Fibroblast of mammary gland (primary cell): ENCODE data around the gene NUDT1.

Experiments used
- DNase-seq: peaks from one replicate; pipeline ENCODE4 v3.0.0-alpha.2; 2010; ENCODE audit warnings: low read depth
- H3K4me3 ChIP-seq: 2 replicates; pipeline ENCODE4 v1.5.1; 2011; ENCODE audit warnings: low read depth, mild to moderate bottlenecking, low read length, moderate library complexity; ENCODE audit not compliant: control insufficient read depth
- CTCF ChIP-seq: conservative IDR thresholded peaks from 2 replicates; pipeline ENCODE4 v1.5.1; 2011; ENCODE audit warnings: low read depth, low read length, inconsistent platforms; ENCODE audit not compliant: control insufficient read depth, insufficient read depth

The NUDT1 gene

GRCh38 chr7:2229467-2229866, 12.6 kb upstream of the NUDT1 start:
- DNase-seq = no peak
- TF ChIP-seq CTCF = no peak
- H3K4me3 ChIP-seq = no peak overlapping the region

- no peak for DNase-seq
- no peak overlapping the region for H3K4me3 ChIP-seq
- no peak for TF ChIP-seq CTCF
These were observed 11.8 kb upstream of the NUDT1 start for GRCh38 chr7:2230226-2230625.

- no peak for DNase-seq
- TF ChIP-seq CTCF = no peak
- no peak overlapping the region for H3K4me3 ChIP-seq
These were observed 11.1 kb upstream of the NUDT1 start for GRCh38 chr7:2230882-2231281.

- DNase-seq = no peak
- H3K4me3 ChIP-seq = peak overlapping the region; percentile 72
- TF ChIP-seq CTCF = no peak
These were observed 9.8 kb upstream of the NUDT1 start for GRCh38 chr7:2231992-2232765.

- peak; percentile 86 for DNase-seq
- no peak for TF ChIP-seq CTCF
- H3K4me3 ChIP-seq = peak within 1 kb of the TSS; percentile 72
These were observed 9.1 kb upstream of the NUDT1 start, which contains the start of gene MAD1L1 for GRCh38 chr7:2232766-2233520. Gene MAD1L1, minus strand, starts transcription at chr7:2232945. Its CDS starts 2,812 bp downstream, at chr7:2230133.

GRCh38 chr7:2233926-2234325, 8.1 kb upstream of the NUDT1 start:
- DNase-seq = peak; percentile 39
- no peak overlapping the region for H3K4me3 ChIP-seq
- TF ChIP-seq CTCF = no peak
